ENCODE results near the gene NECTIN1. TPM values are rescaled to one million over a fixed set of nuclear protein-coding genes. Genes with fewer than 3 reads are reported as not detected.

The NECTIN1 gene
- total RNA-seq, 1 experiment from 2014 or later: 23.8 TPM

DNA sequence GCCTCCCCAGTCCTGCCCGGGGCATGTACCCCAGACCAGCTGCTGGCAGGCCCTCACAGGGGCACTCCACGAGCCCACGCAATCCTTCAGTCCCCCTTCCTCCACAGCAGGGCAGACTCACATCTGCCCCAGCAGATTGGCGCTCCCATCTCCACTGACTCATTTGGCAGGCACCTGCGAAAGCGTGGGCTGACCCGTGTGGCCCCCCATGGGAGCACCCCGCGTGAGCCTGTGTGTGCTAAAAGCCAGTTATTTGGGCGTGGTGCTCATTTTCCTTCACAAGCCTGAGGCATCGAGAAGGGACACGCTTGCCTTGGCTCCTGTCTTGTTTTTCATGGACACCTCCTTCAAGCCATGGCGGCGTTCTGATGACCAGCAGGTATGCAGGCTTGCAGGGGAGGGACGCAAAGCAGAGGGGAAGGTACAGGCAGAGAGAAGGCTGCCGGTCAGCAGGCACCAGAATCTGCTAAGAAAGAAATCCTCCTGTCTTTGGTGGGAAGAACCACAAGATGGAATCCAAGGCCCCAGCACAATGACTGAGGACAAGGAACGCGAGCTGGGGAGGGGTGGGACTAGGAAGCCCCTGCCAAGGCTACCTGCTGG, 8.6 kb downstream of the NECTIN1 start:
- no peaks in the 10 kb centered on the region for H3K9me2 ChIP-seq (ENCODE audit: insufficient read depth)
- RAD21 ChIA-PET (ENCODE audit: low non-redundant PET in 1 of 2, low total read pairs in 2 of 2, uncharacterized antibody in 2 of 2, unreplicated experiment in 2 of 2): interaction anchor here (1.0 to 1.1 kb wide), 3 partner anchors 9 to 388 kb away, joined by 3 read pairs; partner anchors contain the start of gene NECTIN1 (in 1 of the 2)
- POLR2A ChIA-PET: interaction anchor here (1.2 kb wide), 1 partner anchor 9 kb away, joined by 4 read pairs; the partner anchor contains the start of gene NECTIN1
- peaks cover 50% of the 10 kb centered on the region for H3K79me2 ChIP-seq (ENCODE audit: insufficient read depth, low read length)
- BruUV-seq (replicated peaks): no TSS peak
- H3K4me1 ChIP-seq (ENCODE audit: control insufficient read depth in 1 of 2, insufficient read depth in 2 of 2, low read length in 2 of 2): peaks cover 6 to 18% of the 10 kb centered on the region in 2 experiments
- no peaks in the 10 kb centered on the region for H4K20me1 ChIP-seq (ENCODE audit: insufficient read depth)
- H3K36me3 ChIP-seq (ENCODE audit: control insufficient read depth in 1 of 2, insufficient read depth in 2 of 2, low read length in 2 of 2): no peaks in the 10 kb centered on the region
- no peak overlapping the region for H2AFZ ChIP-seq (ENCODE audit: low read depth, low read length, poor library complexity, severe bottlenecking)
- DNase-seq (ENCODE audit: low read depth, low spot score) (no peak), ATAC-seq (no peak)
- H3K9ac ChIP-seq (ENCODE audit: low read length): no peak overlapping the region
- no peaks in the 10 kb centered on the region for H3K27me3 ChIP-seq (ENCODE audit: insufficient read depth, low read length)
- TF ChIP-seq EGR1 (IDR thresholded peaks at IDR 0.05; ENCODE audit: low read depth): no peak
- TF ChIP-seq CBX3 (IDR thresholded peaks at IDR 0.05; ENCODE audit: low read depth): no peak
- no peak for TF ChIP-seq POLR2AphosphoS5 (IDR thresholded peaks at IDR 0.05; ENCODE audit: low read depth, low read length)
- TF ChIP-seq YY1 (IDR thresholded peaks at IDR 0.05; ENCODE audit: extremely low read depth, insufficient replicate concordance, low read depth, low read length): no peak
- intact Hi-C loops (cut with micrococcal nuclease): loop anchor here (5.0 to 10.0 kb wide), 2 partner anchors 236 to 387 kb away; no protein-coding TSS in a partner anchor
- CTCF ChIA-PET: interaction anchor here (0.6 to 1.7 kb wide), 20 partner anchors 9 to 388 kb away, joined by 3 to 25 read pairs (median 4); partner anchors contain the start of gene NECTIN1
- H3K4me3 ChIP-seq (replicated peaks in 1 of 2; ENCODE audit: low read depth in 1 of 2, low read length in 2 of 2): no peak overlapping the region
- no peak overlapping the region for H3K27ac ChIP-seq (ENCODE audit: low read depth, low read length)
- H3K9me3 ChIP-seq (ENCODE audit: control insufficient read depth in 1 of 2, insufficient read depth in 1 of 2, low read depth in 1 of 2, low read length in 2 of 2): no peaks in the 10 kb centered on the region
- H3K4me2 ChIP-seq (ENCODE audit: low read length): no peak overlapping the region

DNA sequence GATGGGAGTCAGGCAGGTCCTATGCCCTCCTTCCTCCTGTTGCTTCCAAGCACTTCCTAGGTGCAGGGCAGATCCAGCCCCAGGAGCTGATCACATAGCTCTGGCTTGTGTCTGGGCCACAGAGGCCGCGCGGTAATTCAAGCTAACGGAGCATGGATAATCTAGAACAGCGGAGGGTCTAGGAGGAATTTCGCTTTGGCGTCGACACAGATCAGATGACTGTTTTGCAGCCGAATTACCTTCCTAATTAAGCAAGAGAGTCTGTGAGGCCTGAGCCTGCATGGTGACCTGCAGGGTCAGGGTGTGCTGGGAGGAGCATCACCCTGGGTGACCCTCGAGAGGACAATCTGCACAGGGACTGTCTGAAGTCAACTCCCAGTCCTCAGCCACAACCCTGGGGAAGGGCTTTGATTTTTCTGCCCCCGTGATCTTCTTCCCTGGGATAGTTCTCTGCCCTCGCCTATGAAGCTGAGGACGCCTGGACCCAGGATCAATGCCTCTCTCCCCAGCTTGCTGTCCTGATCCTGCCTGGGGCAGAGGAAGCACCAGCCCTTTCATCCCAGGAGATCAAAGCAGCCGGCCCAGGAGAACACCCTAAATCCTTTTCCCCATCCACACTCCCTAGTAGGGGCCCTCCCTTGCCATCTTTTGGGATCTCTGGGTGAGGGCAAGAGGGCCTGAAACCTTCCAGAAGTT, 11.0 kb downstream of the NECTIN1 start:
- Histone ChIP-seq H3K36me3 (ENCODE audit: control insufficient read depth in 1 of 2, insufficient read depth in 2 of 2, low read length in 2 of 2) (no peaks in the 10 kb centered on the region), H3K9me3 (ENCODE audit: control insufficient read depth in 1 of 2, insufficient read depth in 1 of 2, low read depth in 1 of 2, low read length in 2 of 2) (no peaks in the 10 kb centered on the region), H2AFZ (ENCODE audit: low read depth, low read length, poor library complexity, severe bottlenecking) (no peak overlapping the region), H3K9ac (ENCODE audit: low read length) (no peak overlapping the region), H3K27me3 (ENCODE audit: insufficient read depth, low read length) (no peaks in the 10 kb centered on the region), H3K4me1 (ENCODE audit: control insufficient read depth in 1 of 2, insufficient read depth in 2 of 2, low read length in 2 of 2) (peaks cover 8 to 24% of the 10 kb centered on the region in 2 experiments), H4K20me1 (ENCODE audit: insufficient read depth) (no peaks in the 10 kb centered on the region), H3K27ac (ENCODE audit: low read depth, low read length) (no peak overlapping the region), H3K4me2 (ENCODE audit: low read length) (no peak overlapping the region), H3K9me2 (ENCODE audit: insufficient read depth) (no peaks in the 10 kb centered on the region), H3K79me2 (ENCODE audit: insufficient read depth, low read length) (peaks cover 32% of the 10 kb centered on the region; the same call in 1 of the 2 replicates), H3K4me3 (replicated peaks in 1 of 2; ENCODE audit: low read depth in 1 of 2, low read length in 2 of 2) (no peak overlapping the region)
- RAD21 ChIA-PET (ENCODE audit: low non-redundant PET in 1 of 2, low total read pairs in 2 of 2, uncharacterized antibody in 2 of 2, unreplicated experiment in 2 of 2): no interaction called here
- no TSS peak for BruUV-seq (replicated peaks)
- CTCF ChIA-PET: interaction anchor here (1.5 kb wide), 1 partner anchor 11 kb away, joined by 4 read pairs; no protein-coding TSS in a partner anchor
- POLR2A ChIA-PET: interaction anchor here (1.2 kb wide), 1 partner anchor 11 kb away, joined by 3 read pairs; the partner anchor contains the start of gene NECTIN1
- TF ChIP-seq TCF7L2 (IDR thresholded peaks at IDR 0.05; ENCODE audit: borderline replicate concordance, extremely low read depth, insufficient read depth, insufficient read length): no peak
- intact Hi-C loops (cut with micrococcal nuclease): no loop called here
- ATAC-seq (no peak), DNase-seq (ENCODE audit: low read depth, low spot score) (no peak)

All from HCT116 (cell line).